ENCODE results near the gene MFAP2. TPM values are rescaled to one million over a fixed set of nuclear protein-coding genes. Genes with fewer than 3 reads are reported as not detected.
"Not testable (repeated sequence)": the region's sequence is repeated elsewhere in the genome, so short reads cannot be mapped to it uniquely, and the experiment has no call there.

Gene MFAP2
- total RNA-seq, 1 experiment from 2014 or later, result 12.9 TPM

DNA sequence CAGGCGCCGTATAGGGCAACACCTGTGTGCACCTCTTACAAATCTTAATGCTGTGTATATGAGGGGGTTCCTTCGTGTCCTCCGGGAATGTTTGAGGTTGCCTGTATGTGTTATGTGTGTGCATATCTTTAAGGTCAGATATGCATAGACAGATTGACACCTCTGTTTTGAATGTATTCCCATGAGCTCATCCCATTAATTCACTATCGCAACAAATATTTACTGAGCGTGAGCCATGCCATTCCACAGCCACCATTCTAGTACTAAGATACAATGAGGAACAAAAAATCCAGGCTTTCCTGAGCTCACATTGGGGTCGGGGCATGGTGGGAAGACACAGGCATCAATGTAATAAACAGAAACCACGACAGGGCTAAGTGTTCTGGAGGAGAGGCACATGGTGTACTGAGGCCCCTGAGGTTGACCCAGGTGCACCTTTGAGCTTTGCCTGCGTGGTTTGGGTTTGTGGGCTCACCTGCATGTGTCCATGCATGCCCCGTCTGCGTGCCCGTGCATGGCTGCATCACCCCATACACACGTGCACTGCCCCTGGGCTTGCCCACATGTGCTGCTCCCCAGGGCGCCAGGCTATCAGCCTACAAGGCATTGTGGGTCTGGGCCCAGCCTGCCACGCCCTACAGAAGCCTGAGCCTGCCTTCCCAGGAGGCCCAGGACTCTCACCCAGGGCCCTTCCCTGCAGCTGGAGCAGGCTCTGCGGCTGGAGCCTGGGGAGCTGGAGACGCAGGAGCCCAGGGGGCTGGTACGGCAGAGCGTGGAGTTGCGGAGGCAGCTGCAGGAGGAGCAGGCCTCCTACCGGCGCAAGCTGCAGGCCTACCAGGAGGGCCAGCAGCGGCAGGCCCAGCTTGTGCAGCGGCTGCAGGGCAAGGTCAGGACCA lies 51.0 kb downstream of the MFAP2 start:
- not testable (repeated sequence) for DNase-seq (ENCODE audit: low read depth)

- no peak for DNase-seq (ENCODE audit: low read depth)
Observed at GRCh38 chr1:16927711-16928485, 52.5 kb downstream of the MFAP2 start.

GRCh38 chr1:16927256-16927655 lies 53.2 kb downstream of the MFAP2 start:
- no peak for DNase-seq (ENCODE audit: low read depth)

DNA sequence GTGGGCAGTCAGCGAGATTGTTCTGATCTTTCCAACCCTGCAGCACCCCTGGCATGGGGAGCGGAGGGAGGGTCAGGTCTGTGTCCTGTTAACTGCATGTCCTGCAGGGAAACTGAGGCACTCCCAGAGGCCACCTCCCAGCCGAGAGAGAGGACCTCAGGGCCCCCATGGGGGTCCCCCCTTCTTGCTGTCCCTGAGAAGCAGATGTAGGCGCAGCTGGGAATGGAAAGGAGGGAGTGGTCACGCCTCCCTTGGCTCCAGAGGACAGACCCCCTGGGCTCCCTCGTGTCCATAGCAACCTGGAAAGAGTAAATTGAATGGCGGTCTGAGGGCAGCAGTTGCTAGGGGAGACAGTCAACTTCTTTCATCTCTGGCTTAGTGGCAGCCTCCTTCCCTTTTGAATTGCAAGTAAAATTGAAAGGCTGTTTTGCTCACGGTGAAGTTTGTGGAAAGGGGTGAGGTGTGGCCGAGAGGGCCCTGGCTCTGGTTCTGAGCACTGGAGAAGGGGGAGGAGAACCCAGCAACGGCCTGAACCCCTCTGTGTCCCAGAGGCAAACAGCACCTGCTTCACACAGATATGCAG lies 53.8 kb downstream of the MFAP2 start:
- no peak for DNase-seq (ENCODE audit: low read depth)

DNA sequence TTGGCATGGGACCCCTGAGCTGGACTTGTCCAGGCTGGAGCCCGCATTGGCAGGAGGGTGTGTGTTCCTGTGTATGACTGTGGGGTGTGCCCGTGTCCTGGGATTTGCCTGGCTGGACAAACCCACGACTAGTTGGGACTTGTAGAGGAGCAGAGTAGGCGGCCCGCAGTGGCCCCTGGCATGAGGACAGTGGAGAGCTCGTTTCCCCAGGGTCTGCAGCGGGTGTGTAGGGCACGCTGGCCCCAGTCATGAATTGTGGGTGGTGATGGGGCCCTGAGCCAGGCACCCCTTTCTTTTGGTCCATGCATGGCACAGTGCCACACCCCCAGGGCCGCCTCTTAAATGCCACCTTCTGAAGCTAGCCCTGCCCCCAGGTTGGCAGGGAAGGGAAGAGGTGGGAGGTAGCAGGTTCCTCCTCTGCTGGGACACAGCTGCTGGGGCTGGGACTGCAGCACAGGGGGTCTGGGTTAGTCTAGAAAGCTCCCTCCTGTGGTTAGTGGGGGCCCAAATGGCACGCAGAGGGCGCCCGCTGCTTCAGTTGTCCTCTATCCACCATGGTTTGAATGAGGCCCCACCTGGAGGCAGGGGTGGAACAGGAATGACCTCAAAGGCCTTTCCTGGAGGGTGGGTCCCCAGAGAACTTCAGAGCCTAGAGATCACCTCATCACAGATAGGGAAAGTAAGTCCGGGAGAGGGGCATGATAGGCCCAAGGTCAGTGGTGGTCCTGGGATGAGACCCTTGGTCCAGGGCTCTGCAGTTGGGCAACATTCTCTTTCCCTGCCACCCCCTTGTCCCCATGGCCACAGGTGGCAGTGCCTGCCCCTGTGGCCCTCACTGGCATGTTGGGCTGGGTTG lies 54.6 kb downstream of the MFAP2 start:
- DNase-seq (ENCODE audit: low read depth), result no peak

DNA sequence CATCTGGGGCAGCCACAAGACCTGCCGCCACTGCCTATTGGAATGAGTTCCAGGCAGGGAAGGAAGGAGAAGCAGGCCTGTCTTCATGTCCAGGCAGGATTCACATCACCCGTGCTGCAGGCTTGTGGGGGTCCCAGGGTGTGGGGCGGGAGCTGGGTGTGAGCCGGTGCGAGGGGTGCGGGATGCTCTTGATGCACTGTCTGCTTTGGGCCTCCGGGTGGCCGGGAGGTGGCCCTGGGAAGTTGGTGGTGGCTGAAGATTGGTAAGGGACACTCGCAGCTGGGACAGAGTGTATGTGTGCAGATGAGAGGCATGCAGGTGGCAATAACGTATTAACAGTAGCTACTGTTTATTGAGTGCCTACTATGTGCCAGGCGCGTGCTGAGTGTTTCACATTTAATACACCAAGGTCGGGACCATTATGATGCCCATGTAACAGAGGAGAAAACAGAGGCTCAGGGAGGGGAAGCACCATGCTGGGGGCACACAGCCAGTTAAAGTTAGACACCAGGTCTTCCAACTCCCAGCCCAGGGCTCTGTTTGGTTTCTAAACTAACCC lies 55.4 kb downstream of the MFAP2 start:
- DNase-seq (ENCODE audit: low read depth), result no peak

Other genes starting within 250 kb of the MFAP2 start
- gene RNU1-4, start 240.1 kb downstream of the MFAP2 start, total RNA-seq (2014; rRNA removed), result under 0.01 TPM in 1 of 2 replicates, not detected in the other
- gene RNU1-2, start 84.6 kb downstream of the MFAP2 start, total RNA-seq (2014; rRNA removed), result under 0.01 TPM in 1 of 2 replicates, not detected in the other
- 9.4 and 12.3 TPM in 2 replicates for gene CROCC, start 58.7 kb downstream of the MFAP2 start, total RNA-seq (2014; rRNA removed)
- 167 and 211 TPM in 2 replicates for gene ATP13A2, start 31.3 kb upstream of the MFAP2 start, total RNA-seq (2014; rRNA removed)
- 157 and 196 TPM in 2 replicates for gene SDHB, start 73.4 kb upstream of the MFAP2 start, total RNA-seq (2014; rRNA removed)
- gene PADI2, start 138.8 kb upstream of the MFAP2 start, total RNA-seq (2014; rRNA removed), result 0.38 and 0.86 TPM in 2 replicates
- gene PADI1, start 224.5 kb upstream of the MFAP2 start, total RNA-seq (2014; rRNA removed), result 1.2 and 1.3 TPM in 2 replicates